ENCODE results near the gene PGLYRP3. TPM values are rescaled to one million over a fixed set of nuclear protein-coding genes. Genes with fewer than 3 reads are reported as not detected.

Gene PGLYRP3
- not detected for polyA plus RNA-seq (2013, experiment 1 of 2)
- not detected for polyA plus RNA-seq (2013, experiment 2 of 2)

DNA sequence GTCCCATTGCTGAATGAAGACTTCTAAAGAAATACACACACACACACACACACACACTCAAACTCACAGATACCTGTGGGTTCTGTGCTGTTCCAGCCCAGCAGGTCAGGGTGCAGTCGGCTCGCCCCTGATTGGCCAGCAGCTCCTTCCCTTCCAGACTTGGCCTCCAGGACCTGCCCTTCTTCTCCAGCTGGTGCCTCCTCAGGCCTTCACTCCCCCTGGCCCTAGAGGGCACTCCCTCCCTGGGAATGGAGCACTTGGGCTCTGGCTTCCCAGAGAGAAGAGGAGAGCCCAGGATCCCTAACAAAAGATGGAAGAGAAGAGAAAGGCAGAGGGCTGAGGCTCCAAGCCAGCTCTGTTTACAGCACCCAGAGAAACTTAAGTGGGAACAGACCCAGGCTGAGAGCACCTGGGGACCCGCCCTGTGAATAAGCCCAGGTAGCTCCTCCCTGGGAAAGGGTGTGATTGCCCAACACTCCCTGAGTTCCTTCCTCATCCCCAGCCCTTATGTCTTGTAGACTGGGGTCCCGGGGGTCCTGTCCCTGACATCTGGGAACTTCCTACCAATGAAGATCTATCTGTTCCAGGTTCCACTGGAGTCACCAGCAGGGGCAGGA, at the start of gene PGLYRP3:
PGLYRP3 (minus strand) TSS at position 383 of the 617 bp plus-strand sequence. CDS start 2,287 bp downstream, outside the sequence.
- Histone ChIP-seq H3K27ac (ENCODE audit: low read depth, low read length) (no peak within 1 kb of the TSS), H3K27me3 (ENCODE audit: insufficient read depth, low read length, poor library complexity) (no peaks in the 10 kb centered on the region), H3K36me3 (ENCODE audit: control insufficient read depth, insufficient read depth, low read length) (no peaks in the 10 kb centered on the region), H2BK120ac (ENCODE audit: low read depth, low read length) (no peak within 1 kb of the TSS), H4K8ac (ENCODE audit: low read depth, low read length) (no peak within 1 kb of the TSS), H3K79me2 (ENCODE audit: control insufficient read depth, insufficient read depth, low read length) (no peaks in the 10 kb centered on the region), H3K23ac (ENCODE audit: low read length) (no peak within 1 kb of the TSS), H3K4me3 (ENCODE audit: low read length) (no peak within 1 kb of the TSS), H3K4me1 (ENCODE audit: control insufficient read depth, low read depth, low read length) (no peaks in the 10 kb centered on the region), H2AK5ac (ENCODE audit: low read length) (no peak within 1 kb of the TSS), H3K4me2 (ENCODE audit: low read length) (no peak within 1 kb of the TSS), H2BK15ac (replicated peaks; ENCODE audit: low read depth) (no peak within 1 kb of the TSS), H2BK5ac (ENCODE audit: low read length) (no peak within 1 kb of the TSS), H3K79me1 (ENCODE audit: low read length) (no peaks in the 10 kb centered on the region), H4K5ac (ENCODE audit: low read length) (no peak within 1 kb of the TSS), H3K56ac (ENCODE audit: low read length) (no peak within 1 kb of the TSS), H3K9ac (ENCODE audit: low read length) (no peak within 1 kb of the TSS), H3K18ac (ENCODE audit: low read length) (no peak within 1 kb of the TSS), H3K4ac (ENCODE audit: low read depth, low read length) (no peak within 1 kb of the TSS)
- peak; percentile 74 for DNase-seq
- WGBS (ENCODE audit: extremely low coverage, insufficient coverage, low lambda C conversion rate): no CpG with 5 or more reads among the region's 4 CpGs

GRCh38 chr1:153362187-153362775, 49.5 kb upstream of the PGLYRP3 start:
- H3K4me2 ChIP-seq (ENCODE audit: low read length): no peak overlapping the region
- no peaks in the 10 kb centered on the region for H3K27me3 ChIP-seq (ENCODE audit: insufficient read depth, low read length, poor library complexity)

GRCh38 chr1:153361480-153362109, 48.8 kb upstream of the PGLYRP3 start:
- Histone ChIP-seq H3K79me1 (ENCODE audit: low read length) (no peaks in the 10 kb centered on the region), H3K27me3 (ENCODE audit: insufficient read depth, low read length, poor library complexity) (no peaks in the 10 kb centered on the region), H4K5ac (ENCODE audit: low read length) (no peak overlapping the region), H3K27ac (ENCODE audit: low read depth, low read length) (no peak overlapping the region), H3K4ac (ENCODE audit: low read depth, low read length) (no peak overlapping the region), H3K9ac (ENCODE audit: low read length) (no peak overlapping the region), H2AK5ac (ENCODE audit: low read length) (no peak overlapping the region), H3K18ac (ENCODE audit: low read length) (no peak overlapping the region), H2BK15ac (replicated peaks; ENCODE audit: low read depth) (no peak overlapping the region), H3K79me2 (ENCODE audit: control insufficient read depth, insufficient read depth, low read length) (no peaks in the 10 kb centered on the region), H2BK5ac (ENCODE audit: low read length) (no peak overlapping the region), H4K8ac (ENCODE audit: low read depth, low read length) (no peak overlapping the region), H3K36me3 (ENCODE audit: control insufficient read depth, insufficient read depth, low read length) (no peaks in the 10 kb centered on the region), H3K23ac (ENCODE audit: low read length) (no peak overlapping the region), H3K4me1 (ENCODE audit: control insufficient read depth, low read depth, low read length) (no peaks in the 10 kb centered on the region), H3K4me2 (ENCODE audit: low read length) (no peak overlapping the region), H3K56ac (ENCODE audit: low read length) (no peak overlapping the region), H3K4me3 (ENCODE audit: low read length) (no peak overlapping the region), H2BK120ac (ENCODE audit: low read depth, low read length) (no peak overlapping the region)
- WGBS (ENCODE audit: extremely low coverage, insufficient coverage, low lambda C conversion rate): no CpG with 5 or more reads among the region's 4 CpGs
- DNase-seq: no peak

More at GRCh38 chr1:153362187-153362775, 49.5 kb upstream of the PGLYRP3 start:
- Histone ChIP-seq H4K5ac (ENCODE audit: low read length) (no peak overlapping the region), H2BK15ac (replicated peaks; ENCODE audit: low read depth) (no peak overlapping the region), H3K4me3 (ENCODE audit: low read length) (no peak overlapping the region), H3K79me2 (ENCODE audit: control insufficient read depth, insufficient read depth, low read length) (no peaks in the 10 kb centered on the region), H3K27ac (ENCODE audit: low read depth, low read length) (no peak overlapping the region), H4K8ac (ENCODE audit: low read depth, low read length) (no peak overlapping the region), H3K4me1 (ENCODE audit: control insufficient read depth, low read depth, low read length) (no peaks in the 10 kb centered on the region), H2AK5ac (ENCODE audit: low read length) (no peak overlapping the region), H3K56ac (ENCODE audit: low read length) (no peak overlapping the region), H3K4ac (ENCODE audit: low read depth, low read length) (no peak overlapping the region), H3K36me3 (ENCODE audit: control insufficient read depth, insufficient read depth, low read length) (no peaks in the 10 kb centered on the region), H3K18ac (ENCODE audit: low read length) (no peak overlapping the region), H2BK5ac (ENCODE audit: low read length) (no peak overlapping the region), H3K9ac (ENCODE audit: low read length) (no peak overlapping the region), H3K23ac (ENCODE audit: low read length) (no peak overlapping the region), H3K79me1 (ENCODE audit: low read length) (no peaks in the 10 kb centered on the region), H2BK120ac (ENCODE audit: low read depth, low read length) (no peak overlapping the region)
- no CpG with 5 or more reads among the region's 3 CpGs for WGBS (ENCODE audit: extremely low coverage, insufficient coverage, low lambda C conversion rate)
- no peak for DNase-seq

- Histone ChIP-seq H3K23ac (ENCODE audit: low read length) (no peak overlapping the region), H3K79me2 (ENCODE audit: control insufficient read depth, insufficient read depth, low read length) (no peaks in the 10 kb centered on the region), H3K79me1 (ENCODE audit: low read length) (no peaks in the 10 kb centered on the region), H3K4me1 (ENCODE audit: control insufficient read depth, low read depth, low read length) (no peaks in the 10 kb centered on the region), H3K4me2 (ENCODE audit: low read length) (no peak overlapping the region), H2BK15ac (replicated peaks; ENCODE audit: low read depth) (no peak overlapping the region), H2BK120ac (ENCODE audit: low read depth, low read length) (no peak overlapping the region), H3K9ac (ENCODE audit: low read length) (no peak overlapping the region), H4K5ac (ENCODE audit: low read length) (no peak overlapping the region), H2BK5ac (ENCODE audit: low read length) (no peak overlapping the region), H2AK5ac (ENCODE audit: low read length) (no peak overlapping the region), H3K18ac (ENCODE audit: low read length) (no peak overlapping the region), H3K27me3 (ENCODE audit: insufficient read depth, low read length, poor library complexity) (no peaks in the 10 kb centered on the region), H3K56ac (ENCODE audit: low read length) (no peak overlapping the region), H3K36me3 (ENCODE audit: control insufficient read depth, insufficient read depth, low read length) (no peaks in the 10 kb centered on the region), H3K4me3 (ENCODE audit: low read length) (no peak overlapping the region), H3K27ac (ENCODE audit: low read depth, low read length) (no peak overlapping the region), H3K4ac (ENCODE audit: low read depth, low read length) (no peak overlapping the region), H4K8ac (ENCODE audit: low read depth, low read length) (no peak overlapping the region)
- no peak for DNase-seq
- WGBS (ENCODE audit: extremely low coverage, insufficient coverage, low lambda C conversion rate): no CpG with 5 or more reads among the region's 11 CpGs
Observed at GRCh38 chr1:153360592-153361479, 48.1 kb upstream of the PGLYRP3 start.

- Histone ChIP-seq H2BK120ac (ENCODE audit: low read depth, low read length) (no peak overlapping the region), H3K79me1 (ENCODE audit: low read length) (no peaks in the 10 kb centered on the region), H3K4me1 (ENCODE audit: control insufficient read depth, low read depth, low read length) (no peaks in the 10 kb centered on the region), H4K8ac (ENCODE audit: low read depth, low read length) (no peak overlapping the region), H3K18ac (ENCODE audit: low read length) (no peak overlapping the region), H3K9ac (ENCODE audit: low read length) (no peak overlapping the region), H3K4ac (ENCODE audit: low read depth, low read length) (no peak overlapping the region), H2BK15ac (replicated peaks; ENCODE audit: low read depth) (no peak overlapping the region), H3K4me2 (ENCODE audit: low read length) (no peak overlapping the region), H2BK5ac (ENCODE audit: low read length) (no peak overlapping the region), H3K36me3 (ENCODE audit: control insufficient read depth, insufficient read depth, low read length) (no peaks in the 10 kb centered on the region), H3K23ac (ENCODE audit: low read length) (no peak overlapping the region), H3K79me2 (ENCODE audit: control insufficient read depth, insufficient read depth, low read length) (no peaks in the 10 kb centered on the region), H3K4me3 (ENCODE audit: low read length) (no peak overlapping the region), H3K27ac (ENCODE audit: low read depth, low read length) (no peak overlapping the region), H3K27me3 (ENCODE audit: insufficient read depth, low read length, poor library complexity) (no peaks in the 10 kb centered on the region), H4K5ac (ENCODE audit: low read length) (no peak overlapping the region), H3K56ac (ENCODE audit: low read length) (no peak overlapping the region), H2AK5ac (ENCODE audit: low read length) (no peak overlapping the region)
- no CpG with 5 or more reads among the region's 2 CpGs for WGBS (ENCODE audit: extremely low coverage, insufficient coverage, low lambda C conversion rate)
- DNase-seq: no peak
Observed at GRCh38 chr1:153360190-153360589, 47.4 kb upstream of the PGLYRP3 start.

Data from mesendoderm (in vitro differentiated cells).